ENCODE data around the gene TET3. TPM values are rescaled to one million over a fixed set of nuclear protein-coding genes. Genes with fewer than 3 reads are reported as not detected.
A peak's percentile ranks its signal among the peaks of the same experiment; 100 is the strongest.

Gene TET3
- total RNA-seq, 6 experiments from 2014 or later, result 3.2 to 3.7 (median 3.4) TPM

DNA sequence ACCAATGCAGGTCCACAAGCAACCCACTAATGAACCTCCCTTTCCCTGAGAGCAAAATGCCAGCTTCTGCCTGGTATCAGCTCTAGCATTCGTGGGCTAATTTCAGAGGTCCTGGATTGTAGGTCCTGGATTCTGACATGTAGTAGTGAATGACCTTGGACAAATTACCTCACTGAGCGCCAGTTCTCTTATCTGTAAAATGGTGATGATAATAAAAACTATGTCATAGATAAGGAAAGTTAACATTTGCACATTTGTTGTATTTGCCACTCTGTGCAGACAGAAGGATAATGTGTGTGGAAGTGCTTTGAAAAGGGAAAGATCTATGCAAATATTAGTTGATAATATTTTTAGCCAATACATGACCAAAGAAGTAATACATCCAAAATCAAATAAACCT, 4.1 kb upstream of the TET3 start:
- H3K4me1 Mint-ChIP-seq (ENCODE audit: low read depth), result peaks cover 43% of the 10 kb centered on the region
- TF ChIP-seq, protein P1, sequence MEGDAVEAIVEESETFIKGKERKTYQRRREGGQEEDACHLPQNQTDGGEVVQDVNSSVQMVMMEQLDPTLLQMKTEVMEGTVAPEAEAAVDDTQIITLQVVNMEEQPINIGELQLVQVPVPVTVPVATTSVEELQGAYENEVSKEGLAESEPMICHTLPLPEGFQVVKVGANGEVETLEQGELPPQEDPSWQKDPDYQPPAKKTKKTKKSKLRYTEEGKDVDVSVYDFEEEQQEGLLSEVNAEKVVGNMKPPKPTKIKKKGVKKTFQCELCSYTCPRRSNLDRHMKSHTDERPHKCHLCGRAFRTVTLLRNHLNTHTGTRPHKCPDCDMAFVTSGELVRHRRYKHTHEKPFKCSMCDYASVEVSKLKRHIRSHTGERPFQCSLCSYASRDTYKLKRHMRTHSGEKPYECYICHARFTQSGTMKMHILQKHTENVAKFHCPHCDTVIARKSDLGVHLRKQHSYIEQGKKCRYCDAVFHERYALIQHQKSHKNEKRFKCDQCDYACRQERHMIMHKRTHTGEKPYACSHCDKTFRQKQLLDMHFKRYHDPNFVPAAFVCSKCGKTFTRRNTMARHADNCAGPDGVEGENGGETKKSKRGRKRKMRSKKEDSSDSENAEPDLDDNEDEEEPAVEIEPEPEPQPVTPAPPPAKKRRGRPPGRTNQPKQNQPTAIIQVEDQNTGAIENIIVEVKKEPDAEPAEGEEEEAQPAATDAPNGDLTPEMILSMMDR (IDR thresholded peaks at IDR 0.05), result no peak
- no peaks in the 10 kb centered on the region for H3K36me3 Mint-ChIP-seq (ENCODE audit: low read depth)
- peaks cover 4% of the 10 kb centered on the region; the same call in 1 of the 2 replicates for H3K27me3 Mint-ChIP-seq (ENCODE audit: insufficient read depth)
- no peaks in the 10 kb centered on the region for H3K9me3 Mint-ChIP-seq
- peak overlapping the region; percentile 85 for H3K4me3 Mint-ChIP-seq
- DNase-seq, result no peak
- H3K27ac Mint-ChIP-seq, result no peak overlapping the region

DNA sequence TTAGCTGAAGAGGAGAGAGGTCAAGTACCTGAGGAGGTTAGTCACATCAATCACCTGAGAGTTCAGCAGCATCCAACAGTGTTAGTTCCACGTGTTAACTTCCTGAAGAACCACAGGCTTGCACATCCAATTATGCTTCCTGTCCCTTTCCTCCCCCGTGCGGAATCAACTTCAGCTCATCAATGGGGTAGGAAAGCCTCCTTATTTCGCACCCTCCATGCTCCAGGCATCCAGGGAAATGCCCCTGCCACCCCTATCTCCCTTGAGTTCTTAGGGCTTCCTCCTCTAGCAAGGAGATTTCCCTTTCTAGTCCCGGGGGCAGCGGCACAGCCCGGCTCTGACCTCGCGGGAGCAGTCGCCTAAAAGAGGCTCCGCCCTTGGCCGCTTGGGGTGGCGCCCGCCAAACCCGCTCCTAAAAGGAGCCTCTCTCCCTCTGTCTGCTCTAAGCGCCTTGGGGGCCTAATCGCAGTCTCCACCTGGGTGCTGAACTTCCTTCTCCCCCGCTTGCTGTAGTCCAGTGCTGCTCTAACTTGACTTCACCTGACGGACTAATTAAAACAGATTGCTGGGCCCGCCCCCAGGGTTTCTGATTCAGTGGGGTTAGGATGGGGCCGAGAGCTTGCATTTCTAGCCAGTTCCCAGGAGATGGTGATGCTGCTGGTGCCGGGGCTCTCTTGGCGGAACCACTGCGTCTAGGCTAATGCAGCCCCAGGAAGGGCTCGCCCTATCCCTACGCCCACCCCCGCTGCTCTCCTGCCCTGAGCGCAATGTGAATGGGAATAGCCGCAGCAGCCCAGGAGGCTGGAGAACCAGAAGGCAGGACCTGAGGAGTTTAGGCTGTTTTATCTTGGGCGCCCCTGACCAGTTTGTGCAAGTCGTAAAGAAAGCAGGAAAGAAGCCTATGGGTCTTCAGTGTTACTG, 3.4 kb upstream of the TET3 start:
- Mint-ChIP-seq H3K4me1 (ENCODE audit: low read depth) (peaks cover 50% of the 10 kb centered on the region), H3K9me3 (no peaks in the 10 kb centered on the region), H3K27ac (peak overlapping the region; percentile 32; the same call in 1 of the 2 replicates), H3K4me3 (peak overlapping the region; percentile 85), H3K27me3 (ENCODE audit: insufficient read depth) (peaks cover 4% of the 10 kb centered on the region; the same call in 1 of the 2 replicates), H3K36me3 (ENCODE audit: low read depth) (no peaks in the 10 kb centered on the region)
- DNase-seq, result no peak
- TF ChIP-seq, protein P1 (IDR thresholded peaks at IDR 0.05), result no peak

DNA sequence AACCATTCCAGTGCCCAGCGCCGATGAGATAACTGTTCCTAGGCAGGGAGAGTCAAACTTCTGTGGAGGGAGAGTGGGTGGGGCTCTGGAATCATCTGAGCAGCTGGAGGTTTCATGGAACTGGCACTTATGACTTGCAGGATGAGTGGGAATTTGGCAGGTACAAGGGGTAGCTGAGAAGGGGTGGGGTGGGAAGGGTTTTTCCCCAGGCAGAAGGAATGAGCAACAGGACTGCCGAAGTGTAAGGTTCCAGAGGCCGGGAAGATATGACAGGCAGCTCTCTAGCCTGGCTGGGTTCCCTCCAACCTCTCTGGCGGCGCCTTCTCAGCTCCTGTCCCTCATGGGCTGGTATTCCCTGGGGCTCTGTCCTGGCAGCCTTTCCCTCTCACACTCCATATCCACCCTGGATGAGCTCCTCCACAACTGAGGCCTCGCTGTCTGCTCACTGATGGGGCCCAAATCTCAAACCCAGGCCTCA, 2.5 kb upstream of the TET3 start:
- no peak for DNase-seq
- Mint-ChIP-seq H3K36me3 (ENCODE audit: low read depth) (peaks cover 8% of the 10 kb centered on the region; the same call in 1 of the 2 replicates), H3K27me3 (ENCODE audit: insufficient read depth) (peaks cover 4% of the 10 kb centered on the region; the same call in 1 of the 2 replicates), H3K4me1 (ENCODE audit: low read depth) (peaks cover 58% of the 10 kb centered on the region), H3K4me3 (peak overlapping the region; percentile 51), H3K9me3 (no peaks in the 10 kb centered on the region), H3K27ac (no peak overlapping the region)
- TF ChIP-seq, protein P1 (IDR thresholded peaks at IDR 0.05), result no peak

DNA sequence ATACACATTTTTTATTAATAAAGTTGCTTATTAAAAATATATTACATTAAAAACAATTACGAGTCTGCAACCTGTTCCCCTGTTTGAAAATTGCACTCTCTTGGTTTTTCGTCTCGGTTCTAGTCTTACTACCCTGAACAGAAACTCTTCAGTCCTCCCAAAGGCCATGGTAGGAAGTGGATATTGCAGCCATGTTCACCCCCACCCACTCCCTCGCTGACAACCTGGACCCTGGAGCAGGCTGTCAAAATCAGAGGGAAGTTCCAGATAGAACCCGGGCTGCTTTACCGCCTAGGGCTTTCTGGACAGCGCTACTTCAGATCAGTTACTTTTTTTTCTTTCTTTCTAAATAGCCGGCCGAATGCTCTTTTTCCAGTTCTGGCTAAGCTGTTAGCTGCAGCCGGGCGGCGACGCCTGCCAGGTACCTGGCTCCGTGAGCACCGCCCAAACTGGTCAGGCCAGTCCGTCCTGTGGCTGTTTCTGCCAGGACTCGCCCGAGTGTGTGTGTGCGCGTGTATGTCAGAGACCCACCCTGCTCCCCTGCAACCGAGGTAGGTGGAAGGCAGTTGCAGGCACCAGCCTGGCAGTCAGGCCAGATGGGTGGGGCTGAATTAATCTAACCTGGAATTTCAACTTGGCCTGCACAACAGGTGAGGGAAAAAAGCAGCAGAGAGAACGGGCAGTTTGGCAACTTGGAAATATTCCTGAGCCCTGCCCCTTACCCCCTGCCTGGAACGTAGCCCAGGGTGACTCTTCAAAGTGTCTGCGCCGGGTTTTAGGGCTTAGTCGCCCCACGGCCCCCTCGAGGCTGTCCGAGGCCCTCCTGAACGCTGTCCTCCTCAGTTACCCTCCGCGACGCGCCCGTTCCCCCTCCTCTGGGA, 1.1 kb upstream of the TET3 start:
- peaks cover 14% of the 10 kb centered on the region; the same call in 1 of the 2 replicates for H3K36me3 Mint-ChIP-seq (ENCODE audit: low read depth)
- H3K9me3 Mint-ChIP-seq, result no peaks in the 10 kb centered on the region
- TF ChIP-seq, protein P1 (IDR thresholded peaks at IDR 0.05), result no peak
- peaks cover 4% of the 10 kb centered on the region; the same call in 1 of the 2 replicates for H3K27me3 Mint-ChIP-seq (ENCODE audit: insufficient read depth)
- H3K4me1 Mint-ChIP-seq (ENCODE audit: low read depth), result peaks cover 70% of the 10 kb centered on the region
- H3K27ac Mint-ChIP-seq, result peak overlapping the region; percentile 1; the same call in 1 of the 2 replicates
- peak overlapping the region; percentile 59 for H3K4me3 Mint-ChIP-seq
- no peak for DNase-seq

DNA sequence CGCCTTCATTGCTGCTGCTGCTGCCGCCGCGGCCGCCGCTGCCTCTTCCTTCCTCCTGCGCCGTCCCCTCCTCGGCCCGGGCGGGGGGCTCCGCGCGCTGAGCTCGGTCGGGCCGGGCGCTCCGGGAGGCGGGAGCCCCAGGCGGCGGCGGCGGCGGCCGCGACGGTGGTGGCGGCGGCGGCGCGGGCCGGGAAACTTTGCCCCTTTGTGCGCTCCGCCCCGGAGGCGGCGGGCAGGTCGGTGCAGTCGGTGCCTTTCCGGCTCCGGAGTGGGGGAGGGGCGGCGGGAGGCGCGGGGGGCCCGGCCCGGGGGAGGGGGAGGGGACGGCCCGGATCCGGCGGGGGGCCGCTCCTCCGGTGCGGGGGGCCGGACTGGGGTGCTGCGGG, 205 bp downstream of the TET3 start:
- Mint-ChIP-seq H3K4me3 (no peak overlapping the region), H3K27ac (no peak overlapping the region), H3K36me3 (ENCODE audit: low read depth) (peaks cover 25% of the 10 kb centered on the region), H3K9me3 (no peaks in the 10 kb centered on the region), H3K27me3 (ENCODE audit: insufficient read depth) (peaks cover 4% of the 10 kb centered on the region; the same call in 1 of the 2 replicates), H3K4me1 (ENCODE audit: low read depth) (peaks cover 65% of the 10 kb centered on the region)
- DNase-seq, result no peak
- TF ChIP-seq, protein P1 (IDR thresholded peaks at IDR 0.05), result no peak
